Measurements from ENCODE around the gene TBC1D23.

TBC1D23 gene

DNA sequence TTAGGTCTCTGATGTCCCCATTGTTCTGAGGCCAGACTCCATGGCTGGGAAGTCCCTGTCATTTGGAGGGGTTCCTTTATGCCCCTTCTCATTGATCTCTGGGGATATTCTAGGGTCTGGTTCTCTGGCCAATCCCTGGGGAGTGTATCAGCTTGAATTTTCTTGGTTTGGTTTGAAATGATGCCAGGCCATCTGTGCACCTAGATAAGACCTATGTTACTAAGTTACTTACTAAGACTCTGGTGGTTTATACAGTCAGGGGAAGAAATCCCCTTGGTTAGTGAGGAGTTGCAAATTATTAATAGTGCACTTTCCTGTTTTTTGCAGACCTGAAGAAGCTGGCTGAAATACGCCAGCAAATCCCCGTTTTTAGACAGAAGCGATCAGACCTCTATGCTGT lies 94.1 kb downstream of the TBC1D23 start:
- DNase-seq = no peak

DNA sequence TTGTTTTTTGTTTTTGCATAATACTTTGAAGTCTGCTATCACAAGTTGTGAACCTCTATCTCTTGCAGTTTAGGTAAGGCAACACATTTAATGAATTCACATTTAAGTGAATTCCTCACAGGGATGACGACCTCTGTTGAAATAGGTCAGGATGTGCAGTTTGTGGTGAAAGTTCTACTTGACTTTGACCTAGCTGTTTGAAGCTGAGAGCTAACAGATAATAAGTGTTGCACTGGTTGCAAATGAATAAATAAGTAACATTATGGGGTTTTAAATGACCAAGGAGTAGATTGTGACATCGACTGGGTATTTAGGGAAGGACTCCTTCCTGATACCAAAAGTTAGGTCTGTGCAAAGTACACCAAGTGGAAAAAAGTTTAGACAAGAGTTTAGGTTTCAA lies 97.6 kb downstream of the TBC1D23 start:
- no peak for DNase-seq

DNA sequence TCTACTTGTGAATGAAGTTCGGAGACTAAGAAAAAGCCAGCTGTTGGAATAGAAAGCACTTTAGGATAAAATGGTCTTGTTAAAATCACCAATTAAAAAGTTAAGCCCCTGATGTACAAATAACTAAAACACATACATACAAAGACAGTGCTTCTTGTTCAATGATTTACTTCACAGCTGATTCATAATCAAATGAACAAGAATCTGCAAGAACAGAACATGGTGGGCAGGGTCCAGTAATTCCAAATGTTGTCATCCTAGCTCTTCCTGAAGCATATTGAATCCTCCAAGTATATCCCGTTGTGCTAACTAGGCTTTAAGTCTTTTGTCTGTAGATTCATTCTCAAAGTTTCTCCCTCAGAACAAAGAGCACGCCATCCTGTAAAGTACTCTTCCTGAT lies 98.2 kb downstream of the TBC1D23 start:
- no peak for DNase-seq

DNA sequence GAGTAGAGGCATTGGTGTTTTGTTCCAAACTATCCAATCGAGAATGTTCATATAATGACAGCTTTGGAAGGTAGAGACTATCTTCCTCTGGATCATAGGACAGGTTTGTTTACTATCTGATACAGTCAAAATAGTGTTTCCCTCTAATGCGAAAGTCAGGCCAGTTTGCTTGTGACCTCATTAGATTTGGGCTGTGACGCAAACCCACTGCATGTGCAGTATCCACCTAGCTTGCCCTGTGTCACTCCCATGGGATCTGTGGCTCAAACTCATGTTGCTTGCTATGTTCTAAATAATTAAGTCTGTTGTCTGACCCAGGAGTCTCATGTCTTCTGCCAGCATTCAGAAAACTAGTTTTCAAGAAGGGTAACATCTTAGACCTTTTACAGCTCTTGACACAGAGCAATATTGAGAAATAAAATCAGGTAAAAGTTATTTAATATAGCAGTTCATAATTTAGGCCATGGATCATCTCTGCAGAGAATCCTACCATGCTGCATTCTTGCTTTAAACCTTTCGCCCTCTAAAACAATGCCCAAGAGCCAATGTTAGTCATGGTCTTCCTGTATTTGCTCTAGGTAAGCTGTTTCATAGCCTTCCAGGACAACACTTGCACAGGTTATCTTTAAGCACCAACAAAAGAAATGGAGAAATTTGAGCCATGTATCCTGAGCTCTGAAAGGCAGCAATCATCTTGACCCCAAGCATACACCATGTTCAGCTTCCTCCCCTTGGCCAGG lies 100.1 kb downstream of the TBC1D23 start:
- no peak for DNase-seq

DNA sequence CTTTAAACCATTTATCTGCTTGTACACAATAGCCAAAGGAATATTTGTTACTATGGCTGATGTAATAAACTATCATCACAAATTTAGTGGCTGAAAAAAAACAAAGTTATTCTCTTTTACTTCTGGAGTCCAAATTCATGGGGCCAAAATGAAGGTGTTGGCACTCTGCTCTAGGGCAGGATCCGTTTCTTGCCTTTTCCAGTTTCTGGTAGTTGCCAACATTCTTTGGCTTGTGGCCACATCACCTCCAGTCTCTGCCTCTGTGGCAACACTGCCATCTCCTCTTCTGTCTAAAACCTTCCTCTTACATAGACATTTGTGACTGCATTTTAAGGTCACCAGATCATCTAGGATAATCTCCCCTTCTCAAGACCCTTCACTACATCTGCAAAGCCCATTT lies 101.1 kb downstream of the TBC1D23 start:
- DNase-seq = no peak

DNA sequence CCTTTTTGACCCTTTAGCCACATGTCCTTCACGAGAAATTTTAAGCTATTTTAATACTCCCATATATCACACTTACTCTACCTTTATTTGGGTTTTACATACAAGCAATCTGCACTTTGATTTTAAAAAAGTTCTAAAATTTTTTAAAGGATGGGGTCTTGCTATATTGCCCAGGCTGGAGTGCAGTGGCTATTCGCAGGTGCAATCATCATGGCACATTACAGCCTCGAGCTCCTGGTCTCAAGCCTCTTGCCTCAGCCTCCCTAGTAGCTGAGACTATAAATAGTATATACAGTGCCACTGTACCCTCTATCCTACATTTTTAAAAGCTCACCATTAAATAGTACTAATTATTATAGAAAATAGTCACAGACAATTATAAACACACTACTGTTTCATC lies 103.6 kb downstream of the TBC1D23 start:
- DNase-seq = no peak

DNA sequence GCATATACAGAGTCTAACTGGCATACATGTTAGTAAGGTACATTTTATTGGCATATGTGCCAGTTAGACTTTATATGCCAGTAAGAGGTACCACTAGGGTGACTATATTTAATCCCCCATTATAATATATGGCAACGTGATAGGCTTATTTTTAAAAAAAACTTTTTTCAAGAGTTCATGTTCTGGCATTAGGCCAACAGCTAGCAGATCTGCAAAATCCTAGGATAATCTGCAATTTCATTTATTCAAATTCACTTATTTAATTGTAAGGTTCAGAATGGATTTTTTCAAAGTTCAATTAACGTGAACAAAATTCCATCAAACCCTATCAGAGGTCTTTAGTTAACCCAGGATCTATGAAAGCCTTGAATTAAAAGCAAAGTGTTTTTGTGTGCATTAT lies 105.6 kb downstream of the TBC1D23 start:
- no peak for DNase-seq

DNA sequence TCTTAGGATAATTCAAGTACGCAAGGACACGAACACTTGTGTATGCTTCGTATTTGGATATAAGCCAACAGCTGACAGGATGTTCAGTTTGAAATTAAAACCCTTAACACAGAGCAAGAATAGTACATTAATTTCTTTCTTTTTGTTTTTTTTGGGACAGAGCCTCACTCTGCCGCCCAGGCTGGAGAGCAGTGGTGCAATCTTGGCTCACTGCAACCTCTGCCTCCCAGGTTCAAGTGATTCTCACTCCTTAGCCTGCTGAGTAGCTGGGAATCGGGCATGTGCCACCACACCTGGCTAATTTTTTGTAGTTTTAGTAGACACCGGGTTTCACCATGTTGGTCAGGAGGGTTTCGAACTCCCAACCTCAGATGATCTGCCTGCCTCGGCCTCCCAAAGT lies 107.6 kb downstream of the TBC1D23 start:
- no peak for DNase-seq

DNA sequence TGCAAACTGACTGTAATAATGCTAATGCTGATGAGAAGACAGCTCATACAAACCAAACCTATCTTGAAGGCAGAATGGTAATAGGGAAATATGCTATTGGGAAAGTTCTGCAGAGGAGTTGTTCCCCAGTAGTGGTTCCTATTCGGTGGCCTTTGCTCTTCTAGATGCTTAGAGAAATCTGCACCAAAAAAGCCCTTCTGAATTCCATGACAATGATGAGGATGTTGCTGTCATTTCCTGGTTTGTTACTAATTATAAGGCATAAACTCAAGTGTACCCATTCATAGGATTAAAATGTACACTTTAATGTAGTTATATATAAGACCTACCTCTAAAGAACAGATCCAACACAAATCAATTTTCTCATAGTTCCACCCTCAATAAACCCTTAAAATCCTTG lies 110.0 kb downstream of the TBC1D23 start:
- DNase-seq = no peak

DNA sequence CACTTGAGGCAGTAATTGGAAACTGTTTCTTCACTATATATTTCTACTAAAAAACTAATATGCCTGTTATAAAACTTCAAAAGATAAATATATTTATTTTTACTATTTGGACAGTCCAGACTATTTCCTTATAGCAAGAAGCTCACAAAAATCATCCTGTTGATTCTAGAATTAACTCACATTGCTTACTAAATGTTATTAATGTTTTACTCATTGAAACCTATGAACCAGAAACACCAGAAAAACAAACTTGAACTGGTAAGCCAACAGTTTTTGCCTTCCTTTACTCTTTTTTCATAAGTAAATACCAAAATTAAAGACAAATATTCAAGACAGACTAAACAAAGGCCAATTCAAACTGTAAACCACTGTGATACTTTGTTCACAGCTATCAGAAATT lies 113.7 kb downstream of the TBC1D23 start:
- DNase-seq = no peak
